Retina (tissue), 1 donor: ENCODE results near the gene SDHAF3.

Source experiments
- DNase-seq: peaks from one replicate; pipeline ENCODE4 v3.0.0-alpha.2; 2016

The SDHAF3 gene

DNA sequence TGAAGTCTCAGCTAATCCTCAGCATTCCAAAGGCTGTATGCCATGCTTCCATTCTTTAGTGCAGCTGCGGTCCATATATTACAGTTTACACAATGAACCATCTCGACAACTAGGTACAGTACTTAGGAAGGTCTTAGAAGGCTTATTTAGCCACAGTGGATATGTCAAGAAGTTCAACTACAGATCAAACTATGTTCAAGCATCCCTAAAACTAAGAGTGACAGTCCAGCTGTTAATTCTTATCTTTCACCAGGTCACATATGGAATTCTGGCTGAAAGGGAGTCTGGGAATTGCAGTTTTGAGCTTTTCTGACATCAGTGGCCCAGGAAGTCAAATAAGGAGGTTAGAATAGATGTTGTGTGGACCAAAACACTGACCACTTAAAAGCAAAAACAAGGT is 106.8 kb downstream of the SDHAF3 start:
- DNase-seq, result no peak

DNA sequence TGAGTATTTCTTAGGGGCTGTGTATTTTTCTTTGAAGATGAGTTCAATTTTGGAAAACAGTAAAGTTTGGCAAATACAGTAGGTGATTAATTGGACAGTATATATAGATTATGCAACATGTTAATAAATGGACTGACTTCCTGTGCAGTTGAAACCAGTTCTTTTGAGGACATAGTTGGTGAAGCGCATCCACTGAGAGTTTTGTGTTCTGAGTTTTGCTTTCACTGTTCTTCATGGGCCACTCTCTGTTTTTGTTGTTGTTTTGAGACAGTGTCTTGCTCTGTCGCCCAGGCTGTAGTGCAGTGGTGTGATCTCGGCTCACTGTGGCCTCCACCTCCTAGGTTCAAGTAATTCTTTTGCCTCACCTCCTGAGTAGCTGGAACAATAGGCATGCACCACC is 109.0 kb downstream of the SDHAF3 start:
- DNase-seq, result no peak
